OCI-LY1 (cell line): ENCODE results near the gene DEGS1.

Experiments
- H2AFZ ChIP-seq: fragments of 200-600 bp; sonication (generic), shearing (Covaris generic); 2 replicates; pipeline ENCODE4 v1.6.0; 2014; ENCODE audit warnings: antibody characterized with exemption, mild to moderate bottlenecking, low read length
- H3F3A ChIP-seq: fragments of 200-600 bp; sonication (generic), shearing (Covaris generic); 2 replicates; pipeline ENCODE4 v1.6.0; 2014; ENCODE audit warnings: mild to moderate bottlenecking, antibody characterized with exemption, low read length, moderate library complexity; ENCODE audit not compliant: insufficient read depth
- H3K27ac ChIP-seq: fragments of 200-600 bp; sonication (generic); 2 replicates; pipeline ENCODE4 v1.5.1; 2014; ENCODE audit warnings: low read length, mixed run types, mild to moderate bottlenecking, low read depth; ENCODE audit not compliant: poor library complexity, severe bottlenecking
- H3K27me3 ChIP-seq: fragments of 200-600 bp; sonication (generic); 2 replicates; pipeline ENCODE4 v1.6.0; 2014; ENCODE audit warnings: antibody characterized with exemption, mild to moderate bottlenecking, low read length, moderate library complexity; ENCODE audit not compliant: insufficient read depth
- H3K36me3 ChIP-seq: fragments of 200-600 bp; sonication (generic); 2 replicates; pipeline ENCODE4 v1.6.1; 2014; ENCODE audit warnings: mild to moderate bottlenecking, antibody characterized with exemption, low read length, moderate library complexity, mixed read lengths; ENCODE audit not compliant: insufficient read depth
- H3K4me1 ChIP-seq: fragments of 200-600 bp; sonication (generic); 2 replicates; pipeline ENCODE4 v1.5.1; 2014; ENCODE audit warnings: mild to moderate bottlenecking, low read length, moderate library complexity; ENCODE audit not compliant: insufficient read depth, severe bottlenecking
- H3K4me2 ChIP-seq: fragments of 200-600 bp; sonication (generic), shearing (Covaris generic); 2 replicates; pipeline ENCODE4 v1.6.1; 2014; ENCODE audit warnings: low read length
- H3K4me3 ChIP-seq: fragments of 200-600 bp; sonication (generic); 2 replicates; pipeline ENCODE4 v1.5.1; 2014; ENCODE audit warnings: low read length, low read depth, mild to moderate bottlenecking, mixed read lengths; ENCODE audit not compliant: poor library complexity, severe bottlenecking
- H3K79me2 ChIP-seq: fragments of 200-600 bp; shearing (Covaris generic); 2 replicates; pipeline ENCODE4 v1.6.1; 2016; ENCODE audit warnings: mixed run types, low read length, mixed read lengths; ENCODE audit not compliant: insufficient read depth
- H3K9ac ChIP-seq: fragments of 200-600 bp; sonication (generic), shearing (Covaris generic); 2 replicates; pipeline ENCODE4 v1.6.1; 2014; ENCODE audit warnings: mild to moderate bottlenecking, low read length, mixed read lengths
- H3K9me2 ChIP-seq: fragments of 200-600 bp; sonication (generic), shearing (Covaris generic); 2 replicates; pipeline ENCODE4 v1.6.1; 2014; ENCODE audit warnings: low read depth, mild to moderate bottlenecking, low read length, mixed read lengths
- H3K9me3 ChIP-seq: fragments of 200-600 bp; shearing (Covaris generic); 2 replicates; pipeline ENCODE4 v1.6.1; 2014; ENCODE audit warnings: low read length, mixed read lengths
- H4K20me1 ChIP-seq: fragments of 200-600 bp; sonication (generic), shearing (Covaris generic); 2 replicates; pipeline ENCODE4 v1.6.0; 2016; ENCODE audit warnings: mild to moderate bottlenecking, low read length; ENCODE audit not compliant: insufficient read depth
- EZH2 ChIP-seq: fragments of 200-600 bp; sonication (generic), shearing (Covaris generic); IDR thresholded peaks from 2 replicates; pipeline ENCODE4 v1.8.0; 2017; ENCODE audit warnings: borderline replicate concordance, mixed run types, mild to moderate bottlenecking, antibody characterized with exemption, low read length, moderate library complexity, mixed read lengths
- TF ChIP-seq, protein P1 (sequence below): fragments of 200-600 bp; sonication (generic), shearing (Covaris generic); IDR thresholded peaks from 2 replicates; pipeline ENCODE4 v1.5.1; 2017; ENCODE audit warnings: mild to moderate bottlenecking, antibody characterized with exemption, low read length, moderate library complexity, mixed read lengths

Gene DEGS1

DNA sequence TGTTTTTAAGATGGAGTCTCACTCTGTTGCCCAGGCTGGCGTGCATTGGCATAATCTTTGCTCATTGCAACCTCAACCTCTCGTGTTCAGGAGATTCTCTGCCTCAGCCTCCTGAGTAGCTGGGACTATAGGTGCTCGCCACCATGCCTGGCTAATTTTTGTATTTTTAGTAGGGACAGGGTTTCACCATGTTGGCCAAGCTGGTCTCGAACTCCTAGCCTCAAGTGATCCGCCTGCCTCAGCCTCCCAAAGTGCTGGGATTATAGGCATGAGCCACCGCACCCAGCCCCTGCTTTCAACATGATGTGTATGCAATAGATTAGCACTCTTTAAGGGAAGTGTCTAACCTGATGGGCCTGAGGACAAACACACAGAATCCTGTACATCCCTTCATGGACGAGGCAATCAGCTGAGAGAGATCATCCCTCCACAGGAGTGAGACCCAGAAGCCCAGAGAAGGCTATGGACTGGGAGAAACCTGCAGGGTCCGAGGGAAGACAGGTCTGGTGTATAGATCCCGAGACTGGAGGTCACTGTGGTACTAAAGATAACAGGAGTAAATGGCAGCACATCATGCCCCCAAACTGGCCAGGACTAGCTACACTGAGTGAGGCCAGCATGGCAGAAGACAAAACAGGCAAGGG lies 5.6 kb upstream of the DEGS1 start:
- H2AFZ ChIP-seq = no peak overlapping the region
- no peaks in the 10 kb centered on the region for H3K79me2 ChIP-seq
- no peaks in the 10 kb centered on the region for H3K9me2 ChIP-seq
- no peak overlapping the region for H3K27ac ChIP-seq
- H3K4me2 ChIP-seq = no peak overlapping the region
- H3K4me3 ChIP-seq = no peak overlapping the region
- H3K27me3 ChIP-seq = peaks cover 3% of the 10 kb centered on the region; the same call in 1 of the 2 replicates
- H3F3A ChIP-seq = no peaks in the 10 kb centered on the region; the same call in 1 of the 2 replicates
- no peaks in the 10 kb centered on the region for H3K36me3 ChIP-seq
- TF ChIP-seq EZH2 = no peak
- TF ChIP-seq, protein P1, sequence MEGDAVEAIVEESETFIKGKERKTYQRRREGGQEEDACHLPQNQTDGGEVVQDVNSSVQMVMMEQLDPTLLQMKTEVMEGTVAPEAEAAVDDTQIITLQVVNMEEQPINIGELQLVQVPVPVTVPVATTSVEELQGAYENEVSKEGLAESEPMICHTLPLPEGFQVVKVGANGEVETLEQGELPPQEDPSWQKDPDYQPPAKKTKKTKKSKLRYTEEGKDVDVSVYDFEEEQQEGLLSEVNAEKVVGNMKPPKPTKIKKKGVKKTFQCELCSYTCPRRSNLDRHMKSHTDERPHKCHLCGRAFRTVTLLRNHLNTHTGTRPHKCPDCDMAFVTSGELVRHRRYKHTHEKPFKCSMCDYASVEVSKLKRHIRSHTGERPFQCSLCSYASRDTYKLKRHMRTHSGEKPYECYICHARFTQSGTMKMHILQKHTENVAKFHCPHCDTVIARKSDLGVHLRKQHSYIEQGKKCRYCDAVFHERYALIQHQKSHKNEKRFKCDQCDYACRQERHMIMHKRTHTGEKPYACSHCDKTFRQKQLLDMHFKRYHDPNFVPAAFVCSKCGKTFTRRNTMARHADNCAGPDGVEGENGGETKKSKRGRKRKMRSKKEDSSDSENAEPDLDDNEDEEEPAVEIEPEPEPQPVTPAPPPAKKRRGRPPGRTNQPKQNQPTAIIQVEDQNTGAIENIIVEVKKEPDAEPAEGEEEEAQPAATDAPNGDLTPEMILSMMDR = no peak
- peaks cover 9% of the 10 kb centered on the region for H3K4me1 ChIP-seq
- no peaks in the 10 kb centered on the region for H4K20me1 ChIP-seq
- H3K9ac ChIP-seq = no peak overlapping the region
- H3K9me3 ChIP-seq = no peaks in the 10 kb centered on the region

- no peaks in the 10 kb centered on the region for H4K20me1 ChIP-seq
- H3K9ac ChIP-seq = no peak overlapping the region
- no peaks in the 10 kb centered on the region for H3K27me3 ChIP-seq
- no peak overlapping the region for H3K4me2 ChIP-seq
- H3F3A ChIP-seq = no peaks in the 10 kb centered on the region; the same call in 1 of the 2 replicates
- H3K9me2 ChIP-seq = no peaks in the 10 kb centered on the region
- H3K4me3 ChIP-seq = no peak overlapping the region
- no peaks in the 10 kb centered on the region for H3K9me3 ChIP-seq
- no peak overlapping the region for H2AFZ ChIP-seq
- peaks cover 12% of the 10 kb centered on the region for H3K4me1 ChIP-seq
- peaks cover 2% of the 10 kb centered on the region for H3K79me2 ChIP-seq
- TF ChIP-seq, protein P1 = no peak
- no peak for TF ChIP-seq EZH2
- H3K27ac ChIP-seq = no peak overlapping the region
- H3K36me3 ChIP-seq = no peaks in the 10 kb centered on the region
These were observed 4.1 kb upstream of the DEGS1 start for GRCh38 chr1:224178894-224179293.

- Histone ChIP-seq H3K4me3 (no peak overlapping the region), H3K27ac (no peak overlapping the region), H3K79me2 (peaks cover 22% of the 10 kb centered on the region), H3K9me2 (no peaks in the 10 kb centered on the region), H3F3A (no peaks in the 10 kb centered on the region; the same call in 1 of the 2 replicates), H3K27me3 (no peaks in the 10 kb centered on the region), H2AFZ (no peak overlapping the region), H3K36me3 (peaks cover 3% of the 10 kb centered on the region; the same call in 1 of the 2 replicates), H3K9ac (no peak overlapping the region), H3K9me3 (no peaks in the 10 kb centered on the region), H3K4me2 (no peak overlapping the region), H3K4me1 (peaks cover 28% of the 10 kb centered on the region), H4K20me1 (no peaks in the 10 kb centered on the region)
- TF ChIP-seq, protein P1 = no peak
- TF ChIP-seq EZH2 = no peak
These were observed 2.1 kb upstream of the DEGS1 start for GRCh38 chr1:224180783-224181452.
